OCI-LY1 (cell line): Measurements from ENCODE around the gene XPO5.

Experiments
- CTCF ChIP-seq: fragments of 200-600 bp; sonication (generic), shearing (Covaris generic); IDR thresholded peaks from 2 replicates; pipeline ENCODE4 v1.5.1; 2017; ENCODE audit warnings: mild to moderate bottlenecking, antibody characterized with exemption, low read length, moderate library complexity, mixed read lengths
- EZH2 ChIP-seq: fragments of 200-600 bp; sonication (generic), shearing (Covaris generic); IDR thresholded peaks from 2 replicates; pipeline ENCODE4 v1.8.0; 2017; ENCODE audit warnings: borderline replicate concordance, mixed run types, mild to moderate bottlenecking, antibody characterized with exemption, low read length, moderate library complexity, mixed read lengths

- TF ChIP-seq CTCF (no peak), EZH2 (no peak)
Observed at GRCh38 chr6:43522547-43523261, 53.1 kb downstream of the XPO5 start.
